Activated CD4-positive, alpha-beta T cell treated with anti-CD3 and anti-CD28 coated beads for 36 hours (primary cell): ENCODE data around the gene HIP1. TPM values are rescaled to one million over a fixed set of nuclear protein-coding genes. Genes with fewer than 3 reads are reported as not detected.
A peak's percentile ranks its signal among the peaks of the same experiment; 100 is the strongest.
"Not testable (repeated sequence)": the region's sequence is repeated elsewhere in the genome, so short reads cannot be mapped to it uniquely, and the experiment has no call there.

Experiments used
- ATAC-seq: fragments of 200-7000 bp; cut with Tn5 transposase; one replicate; pipeline ENCODE4 v1.10.0; 2021; ENCODE audit warnings: mild to moderate bottlenecking, moderate library complexity
- CTCF ChIA-PET: fragments of 350-600 bp; sonication (Branson Sonifier 250); formaldehyde crosslinking; loops from one replicate; lab custom pipeline; 2021; ENCODE audit warnings: antibody characterized with exemption; lab: Charles Lee
- POLR2A ChIA-PET: fragments of 350-600 bp; sonication (Branson Sonifier 250); formaldehyde crosslinking; loops from one replicate; lab custom pipeline; 2021; ENCODE audit warnings: antibody characterized with exemption, inconsistent platforms; lab: Charles Lee
- DNase-seq: peaks from one replicate; pipeline ENCODE4 v3.0.0-alpha.2; 2020
- H3K27ac Mint-ChIP-seq: one replicate; pipeline ENCODE4 v1.8.0; 2021; ENCODE audit warnings: mixed read lengths
- H3K27me3 Mint-ChIP-seq: one replicate; pipeline ENCODE4 v1.8.0; 2021; ENCODE audit warnings: mixed read lengths
- H3K36me3 Mint-ChIP-seq: one replicate; pipeline ENCODE4 v1.8.0; 2021; ENCODE audit warnings: low read depth, mixed read lengths
- H3K4me1 Mint-ChIP-seq: one replicate; pipeline ENCODE4 v1.8.0; 2021; ENCODE audit warnings: mixed read lengths
- H3K4me3 Mint-ChIP-seq: one replicate; pipeline ENCODE4 v1.8.0; 2021; ENCODE audit warnings: mild to moderate bottlenecking, moderate library complexity, mixed read lengths
- H3K9me3 Mint-ChIP-seq: one replicate; pipeline ENCODE4 v1.8.0; 2021; ENCODE audit warnings: low read depth, mixed read lengths
- intact Hi-C, 2 experiments: fragments of 100-400 bp; cut with DNase I in 1 of 2; cut with micrococcal nuclease in 1 of 2; formaldehyde crosslinking; loops; one replicate each; pipeline versions ENCODE4 v1.14.2 to v1.15.1; 2022 to 2024; cut with DNase I, micrococcal nuclease
- total RNA-seq, 2 experiments: library from RNA; stranded (reverse); gene quantifications; one replicate each; pipeline ENCODE4 v1.2.3, GENCODE V29; 2021

The HIP1 gene
- total RNA-seq, 2 experiments from 2014 or later, result 4.1 to 5.0 TPM

DNA sequence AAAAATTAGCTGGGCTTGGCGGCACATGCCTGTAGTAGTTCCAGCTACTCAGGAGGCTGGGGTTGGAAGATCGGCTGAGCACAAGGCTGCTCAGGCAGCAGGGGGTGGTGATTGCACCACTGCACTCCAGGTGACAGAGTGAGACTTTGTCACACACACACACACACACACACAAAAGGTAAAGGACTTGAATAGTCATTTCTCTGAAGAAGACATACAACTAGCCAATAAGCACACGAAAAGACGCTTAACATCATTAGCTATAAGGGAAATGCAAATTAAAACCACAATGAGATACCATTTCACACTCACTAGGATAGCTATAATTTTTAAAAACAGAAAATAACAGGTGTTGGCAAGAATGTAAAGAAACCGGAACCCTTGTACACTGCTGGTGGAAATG lies 48.6 kb downstream of the HIP1 start:
- DNase-seq, result no peak
- intact Hi-C loops, result no loop called here
- peaks cover 2% of the 10 kb centered on the region for H3K27me3 Mint-ChIP-seq
- no peaks in the 10 kb centered on the region for H3K4me1 Mint-ChIP-seq
- no peaks in the 10 kb centered on the region for H3K9me3 Mint-ChIP-seq
- ATAC-seq, result no peak
- H3K4me3 Mint-ChIP-seq, result no peak overlapping the region
- ChIA-PET POLR2A (no interaction called here), CTCF (interaction anchor here (0.7 kb wide), 1 partner anchor 62 kb away, joined by 3 read pairs; no protein-coding TSS in a partner anchor)
- H3K36me3 Mint-ChIP-seq, result no peaks in the 10 kb centered on the region
- no peak overlapping the region for H3K27ac Mint-ChIP-seq

DNA sequence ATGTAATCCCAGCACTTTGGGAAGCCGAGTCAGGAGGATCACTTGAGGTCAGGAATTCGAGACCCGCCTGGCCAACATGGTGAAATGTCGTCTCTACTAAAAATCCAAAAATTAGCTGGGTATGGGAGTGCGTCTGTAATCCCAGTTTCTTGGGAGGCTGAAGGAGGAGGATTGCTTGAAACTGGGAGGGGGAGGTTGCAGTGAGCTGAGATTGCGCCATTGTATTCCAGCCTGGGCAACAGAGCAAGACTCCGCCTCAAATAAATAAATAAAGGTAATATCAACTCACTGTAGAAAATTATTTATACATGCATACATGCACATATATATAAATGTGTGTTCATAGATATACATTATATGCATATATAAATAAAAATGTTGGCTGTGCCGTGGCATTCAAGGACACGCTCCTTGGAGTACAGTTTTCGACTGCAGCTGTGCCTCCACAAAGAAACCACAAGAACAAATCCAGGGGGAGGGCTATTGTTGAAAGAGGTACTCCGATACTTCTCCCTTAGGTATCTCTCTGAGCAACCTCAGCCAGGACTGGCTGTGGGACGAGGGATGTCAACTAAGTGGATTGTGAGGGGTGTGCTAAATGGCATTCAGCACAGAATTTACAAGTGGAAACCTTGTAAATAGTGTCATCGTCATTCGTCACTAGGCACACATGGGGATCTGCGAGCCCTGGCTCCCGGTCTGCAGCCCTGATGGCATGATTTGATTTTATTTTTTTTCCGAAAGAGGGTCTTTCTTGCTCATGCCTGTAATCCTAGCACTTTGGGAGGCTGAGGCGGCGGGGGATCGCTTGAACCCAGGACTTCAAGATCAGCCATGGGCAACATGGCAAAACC lies 49.3 kb downstream of the HIP1 start:
- ChIA-PET POLR2A (no interaction called here), CTCF (interaction anchor here (0.7 kb wide), 1 partner anchor 63 kb away, joined by 3 read pairs; no protein-coding TSS in a partner anchor)
- Mint-ChIP-seq H3K4me1 (no peaks in the 10 kb centered on the region), H3K36me3 (no peaks in the 10 kb centered on the region), H3K27me3 (peaks cover 2% of the 10 kb centered on the region), H3K9me3 (no peaks in the 10 kb centered on the region), H3K27ac (no peak overlapping the region), H3K4me3 (no peak overlapping the region)
- no peak for DNase-seq
- intact Hi-C loops, result no loop called here
- no peak for ATAC-seq

DNA sequence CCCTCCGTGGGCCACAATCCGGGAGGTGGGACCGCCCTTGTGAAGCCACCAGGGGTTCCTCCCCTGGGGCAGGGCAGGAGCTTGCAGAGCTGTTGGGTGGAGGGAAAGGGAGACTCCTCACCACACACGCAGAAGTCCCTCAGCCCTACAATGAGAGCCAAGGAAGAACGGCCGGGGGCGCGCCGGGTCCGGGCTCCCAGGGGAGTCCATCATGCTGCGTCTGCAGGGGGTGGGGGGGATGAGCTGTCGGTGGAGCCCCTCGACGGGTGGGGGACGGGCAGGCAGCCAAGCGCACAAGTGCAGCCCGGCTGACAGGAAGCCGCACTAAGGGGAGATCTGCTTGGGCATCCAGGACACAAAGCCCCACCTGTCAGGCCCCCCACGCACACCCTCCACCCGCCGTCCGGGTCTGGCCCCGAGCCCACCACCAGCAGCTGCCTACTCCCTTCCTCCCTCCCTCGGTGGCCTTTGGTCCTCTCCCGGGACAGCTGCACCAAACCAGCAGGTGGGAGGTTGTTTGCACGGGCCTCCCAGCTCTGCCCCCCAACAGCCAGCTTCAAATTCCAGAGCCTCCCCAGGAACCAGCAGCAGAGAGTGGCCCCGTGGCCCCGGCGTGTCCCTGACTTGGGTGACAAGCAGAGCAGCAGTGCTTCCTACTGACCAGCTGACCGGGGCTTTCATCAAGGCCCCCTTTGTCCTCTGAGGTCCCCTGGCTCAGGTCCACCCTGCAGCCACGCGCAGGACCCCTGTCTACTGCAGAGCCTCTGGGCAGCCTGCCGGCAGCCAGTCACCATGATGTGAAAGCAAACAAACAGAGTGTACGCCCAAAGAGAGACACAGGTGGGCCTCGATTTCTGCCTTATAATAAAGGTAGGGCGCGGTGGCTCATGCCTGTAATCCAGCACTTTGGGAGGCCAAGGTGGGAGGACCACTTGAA lies 50.3 kb downstream of the HIP1 start:
- intact Hi-C loops, result no loop called here
- H3K36me3 Mint-ChIP-seq, result no peaks in the 10 kb centered on the region
- ATAC-seq, result no peak
- H3K4me1 Mint-ChIP-seq, result no peaks in the 10 kb centered on the region
- ChIA-PET POLR2A (no interaction called here), CTCF (no interaction called here)
- no peak overlapping the region for H3K4me3 Mint-ChIP-seq
- H3K9me3 Mint-ChIP-seq, result no peaks in the 10 kb centered on the region
- H3K27me3 Mint-ChIP-seq, result no peaks in the 10 kb centered on the region
- no peak overlapping the region for H3K27ac Mint-ChIP-seq
- DNase-seq, result no peak

DNA sequence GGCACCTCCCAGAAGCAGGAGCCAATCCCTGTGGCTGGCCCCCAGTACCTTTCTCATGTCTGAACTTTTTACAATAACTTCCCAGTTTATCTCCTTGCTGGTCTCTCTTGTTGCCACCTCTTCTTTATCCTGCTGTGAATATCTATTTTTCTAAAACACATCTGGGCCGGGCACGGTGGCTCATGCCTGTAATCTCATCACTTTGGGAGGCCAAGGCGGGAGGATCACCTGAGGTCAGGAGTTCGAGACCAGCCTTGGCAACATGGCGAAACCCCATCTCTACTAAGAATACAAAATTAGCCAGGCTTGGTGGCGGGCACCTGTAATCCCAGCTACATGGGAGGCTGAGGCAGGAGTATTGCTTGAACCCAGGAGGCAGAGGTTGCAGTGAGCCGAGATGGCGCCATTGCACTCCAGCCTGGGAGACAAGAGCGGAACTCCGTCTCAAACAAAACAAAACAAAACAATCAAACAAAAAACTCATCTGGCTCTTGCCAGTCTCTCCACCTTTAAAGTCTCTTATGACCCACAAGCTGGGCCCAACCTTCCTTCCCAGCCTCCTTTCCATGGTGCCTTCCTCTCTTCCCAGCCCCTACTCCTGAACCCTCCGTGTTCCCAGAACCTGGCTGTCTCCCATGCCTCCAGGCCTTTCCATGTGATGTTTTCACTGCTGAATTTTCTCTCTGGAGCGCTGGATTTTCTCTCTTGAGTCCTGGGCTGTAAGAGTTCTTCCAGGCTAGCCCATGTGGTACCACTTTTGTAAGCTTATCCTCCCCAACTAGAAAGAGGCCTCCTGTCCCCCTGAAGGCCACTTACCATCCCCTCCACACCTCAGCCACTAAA lies 51.3 kb downstream of the HIP1 start:
- intact Hi-C loops, result no loop called here

DNA sequence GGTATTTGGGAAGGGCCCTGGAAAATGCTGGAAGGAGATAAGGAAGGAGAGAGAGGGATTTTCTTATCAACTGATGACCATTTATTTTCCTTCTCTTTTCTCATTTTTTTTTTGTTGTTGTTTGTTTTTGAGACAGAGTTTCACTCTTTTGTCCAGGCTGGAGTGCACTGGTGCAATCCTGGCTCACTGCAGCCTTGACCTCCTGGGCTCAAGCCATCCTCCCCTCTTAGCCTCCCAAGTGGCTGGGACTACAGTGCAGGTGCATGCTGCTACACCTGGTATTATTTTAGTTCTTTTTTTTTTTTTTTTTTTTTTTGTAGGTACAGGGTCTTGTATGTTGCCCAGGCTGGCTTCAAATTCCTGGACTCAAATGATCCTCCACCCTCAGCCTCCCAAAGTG lies 52.2 kb downstream of the HIP1 start:
- POLR2A ChIA-PET, result no interaction called here
- Mint-ChIP-seq H3K36me3 (no peaks in the 10 kb centered on the region), H3K27ac (no peak overlapping the region), H3K4me3 (no peak overlapping the region), H3K9me3 (no peaks in the 10 kb centered on the region), H3K27me3 (no peaks in the 10 kb centered on the region), H3K4me1 (no peaks in the 10 kb centered on the region)
- DNase-seq, result no peak
- no peak for ATAC-seq
- intact Hi-C loops, result no loop called here
- CTCF ChIA-PET, result interaction anchor here (0.6 kb wide), 1 partner anchor 91 kb away, joined by 3 read pairs; no protein-coding TSS in a partner anchor

More for the DNA sequence above, 51.3 kb downstream of the HIP1 start:
- Mint-ChIP-seq H3K27ac (no peak overlapping the region), H3K27me3 (no peaks in the 10 kb centered on the region), H3K9me3 (no peaks in the 10 kb centered on the region), H3K4me3 (no peak overlapping the region), H3K36me3 (no peaks in the 10 kb centered on the region), H3K4me1 (no peaks in the 10 kb centered on the region)
- ATAC-seq (no peak), DNase-seq (no peak)
- ChIA-PET CTCF (no interaction called here), POLR2A (no interaction called here)

DNA sequence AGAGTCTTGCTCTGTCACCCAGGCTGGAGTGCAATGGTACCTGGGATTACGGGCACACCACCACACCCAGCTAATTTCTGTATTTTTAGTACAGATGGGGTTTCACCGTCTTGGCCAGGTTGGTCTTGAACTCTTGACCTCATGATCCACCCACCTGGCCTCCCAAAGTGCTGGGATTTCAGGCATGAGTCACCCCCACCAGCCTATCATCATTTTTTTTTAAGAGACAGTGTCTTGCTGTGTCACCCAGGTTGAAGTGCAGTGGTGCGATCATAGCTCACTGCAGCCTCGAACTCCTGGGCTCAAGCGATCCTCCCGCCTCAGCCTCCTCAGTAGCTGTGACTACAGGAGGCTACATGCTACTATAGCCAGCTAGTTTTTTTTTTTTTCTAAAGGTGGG lies 56.7 kb downstream of the HIP1 start:
- ChIA-PET POLR2A (interaction anchor here (0.6 kb wide), 1 partner anchor 29 kb away, joined by 7 read pairs; no protein-coding TSS in a partner anchor), CTCF (interaction anchor here (0.7 kb wide), 1 partner anchor 609 kb away, joined by 3 read pairs; no protein-coding TSS in a partner anchor)
- H3K27ac Mint-ChIP-seq, H3K27me3 Mint-ChIP-seq, intact Hi-C loops, H3K4me1 Mint-ChIP-seq, H3K36me3 Mint-ChIP-seq, H3K4me3 Mint-ChIP-seq, H3K9me3 Mint-ChIP-seq, ATAC-seq: not testable (repeated sequence)
- DNase-seq, result peak; percentile 9

DNA sequence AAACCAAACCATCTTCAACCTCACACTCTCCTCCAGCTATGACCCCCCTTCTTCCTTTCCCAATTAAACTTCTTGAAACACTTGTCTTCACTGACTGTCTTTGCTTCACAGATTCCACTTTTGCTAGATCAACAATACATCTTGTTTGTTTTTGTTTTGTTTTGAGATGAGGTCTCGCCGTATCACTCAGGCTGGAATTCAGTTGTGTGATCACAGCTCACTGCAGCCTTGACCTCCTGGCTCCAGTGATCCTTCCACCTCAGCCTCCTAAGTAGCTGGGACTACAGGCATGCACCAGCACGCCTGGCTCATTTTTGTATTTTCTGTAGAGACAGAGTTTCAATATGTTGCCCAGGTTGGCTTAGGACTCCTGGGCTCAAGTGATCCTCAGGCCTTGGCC lies 59.7 kb downstream of the HIP1 start:
- no peak overlapping the region for H3K4me3 Mint-ChIP-seq
- H3K36me3 Mint-ChIP-seq, result no peaks in the 10 kb centered on the region
- CTCF ChIA-PET, result interaction anchor here (0.7 kb wide), 1 partner anchor 311 kb away, joined by 3 read pairs; no protein-coding TSS in a partner anchor
- no peaks in the 10 kb centered on the region for H3K4me1 Mint-ChIP-seq
- ATAC-seq (no peak), DNase-seq (no peak)
- H3K9me3 Mint-ChIP-seq, result peaks cover 4% of the 10 kb centered on the region
- no peak overlapping the region for H3K27ac Mint-ChIP-seq
- intact Hi-C loops, result no loop called here
- no peaks in the 10 kb centered on the region for H3K27me3 Mint-ChIP-seq
- POLR2A ChIA-PET, result no interaction called here

DNA sequence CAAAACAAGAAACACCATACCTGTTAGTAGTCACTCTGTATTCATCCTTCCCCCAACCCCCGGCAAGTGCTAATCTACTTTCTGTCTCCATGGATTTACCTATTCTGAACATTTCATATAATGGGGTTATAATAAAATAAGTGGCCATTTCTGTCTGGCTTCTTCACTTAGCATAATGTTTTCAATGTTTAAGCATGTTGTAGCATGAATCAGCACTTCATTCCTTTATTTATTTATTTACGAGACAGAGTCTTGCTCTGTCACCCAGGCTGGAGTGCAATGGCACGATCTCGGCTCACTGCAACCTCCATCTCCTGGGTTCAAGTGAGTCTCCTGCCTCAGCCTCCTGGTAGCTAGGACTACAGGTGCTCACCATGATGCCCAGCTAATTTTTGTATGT lies 69.2 kb downstream of the HIP1 start:
- ATAC-seq, result no peak
- ChIA-PET POLR2A (no interaction called here), CTCF (no interaction called here)
- no peaks in the 10 kb centered on the region for H3K9me3 Mint-ChIP-seq
- no peak overlapping the region for H3K27ac Mint-ChIP-seq
- H3K36me3 Mint-ChIP-seq, result no peaks in the 10 kb centered on the region
- no peaks in the 10 kb centered on the region for H3K4me1 Mint-ChIP-seq
- H3K4me3 Mint-ChIP-seq, result no peak overlapping the region
- intact Hi-C loops, result no loop called here
- no peaks in the 10 kb centered on the region for H3K27me3 Mint-ChIP-seq
- DNase-seq, result no peak

DNA sequence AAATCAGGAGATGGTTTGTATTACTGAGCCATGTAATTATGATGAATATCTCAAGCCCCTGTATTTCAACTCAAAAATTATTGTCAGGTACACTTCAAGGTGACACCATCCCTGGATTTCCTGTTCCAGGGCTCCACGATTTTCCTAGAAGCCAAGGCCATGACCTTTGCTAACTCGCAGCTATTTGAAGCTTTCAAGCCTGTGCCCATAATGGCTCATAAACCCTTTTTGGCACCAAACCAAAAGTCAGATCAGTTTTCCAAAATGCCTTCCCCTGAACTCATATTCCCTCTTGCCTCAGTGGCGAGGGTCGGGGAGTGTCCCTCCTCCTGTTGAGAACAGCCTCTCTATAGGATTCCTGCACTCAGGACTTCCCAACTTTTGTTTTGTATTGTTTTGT lies 70.8 kb downstream of the HIP1 start:
- CTCF ChIA-PET, result interaction anchor here (0.6 kb wide), 2 partner anchors 10 to 91 kb away, joined by 3 read pairs; no protein-coding TSS in a partner anchor
- no peaks in the 10 kb centered on the region for H3K36me3 Mint-ChIP-seq
- H3K9me3 Mint-ChIP-seq, result no peaks in the 10 kb centered on the region
- H3K4me1 Mint-ChIP-seq, result peaks cover 2% of the 10 kb centered on the region
- no peaks in the 10 kb centered on the region for H3K27me3 Mint-ChIP-seq
- DNase-seq, result no peak
- ATAC-seq, result no peak
- intact Hi-C loops, result no loop called here
- POLR2A ChIA-PET, result no interaction called here
- H3K27ac Mint-ChIP-seq, result no peak overlapping the region
- H3K4me3 Mint-ChIP-seq, result no peak overlapping the region

DNA sequence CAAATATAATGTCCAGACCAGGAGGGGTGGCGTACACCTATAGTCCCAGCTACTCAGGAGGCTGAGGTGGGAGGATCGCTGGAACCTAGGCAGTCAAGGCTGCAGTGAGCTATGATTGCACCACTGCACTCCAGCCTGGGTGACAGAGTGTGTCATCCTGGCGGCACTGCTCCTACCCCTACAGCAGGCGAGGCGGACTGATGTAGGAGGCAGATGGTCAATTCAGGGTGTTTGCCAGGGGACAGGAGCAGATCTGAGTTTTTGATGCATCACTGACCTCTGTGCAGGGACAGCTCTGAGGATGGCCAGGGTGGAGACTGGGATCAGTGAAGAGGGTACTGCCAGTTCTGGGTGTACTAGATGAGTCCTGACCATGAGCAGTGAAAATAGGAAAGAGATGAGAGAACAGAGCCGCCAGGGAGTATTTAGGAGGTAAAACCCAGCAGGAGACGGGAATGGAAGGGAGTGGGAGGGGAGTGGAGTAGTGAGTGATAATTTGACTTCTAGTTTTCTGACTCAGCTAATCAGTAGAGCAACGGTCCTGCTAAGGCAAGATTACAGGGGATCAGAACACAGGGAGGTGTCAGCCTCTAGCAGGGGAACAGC lies 75.3 kb downstream of the HIP1 start:
- ChIA-PET POLR2A (no interaction called here), CTCF (interaction anchor here (0.6 to 1.4 kb wide), 2 partner anchors 11 to 722 kb away, joined by 3 to 6 read pairs; no protein-coding TSS in a partner anchor)
- peaks cover 2% of the 10 kb centered on the region for H3K4me1 Mint-ChIP-seq
- no peaks in the 10 kb centered on the region for H3K27me3 Mint-ChIP-seq
- intact Hi-C loops, result no loop called here
- ATAC-seq (peak; percentile 19), DNase-seq (no peak)
- H3K27ac Mint-ChIP-seq, result no peak overlapping the region
- H3K9me3 Mint-ChIP-seq, result no peaks in the 10 kb centered on the region
- no peaks in the 10 kb centered on the region for H3K36me3 Mint-ChIP-seq
- H3K4me3 Mint-ChIP-seq, result no peak overlapping the region
